HG03520 (cell line): Measurements from ENCODE around the gene EVC2.

Experiments used
- ATAC-seq: cut with Tn5 transposase; IDR thresholded peaks from one replicate; pipeline ENCODE4 v1.9.1; 2021; ENCODE audit warnings: mild to moderate bottlenecking, moderate library complexity; ENCODE audit not compliant: unreplicated experiment

Gene EVC2

DNA sequence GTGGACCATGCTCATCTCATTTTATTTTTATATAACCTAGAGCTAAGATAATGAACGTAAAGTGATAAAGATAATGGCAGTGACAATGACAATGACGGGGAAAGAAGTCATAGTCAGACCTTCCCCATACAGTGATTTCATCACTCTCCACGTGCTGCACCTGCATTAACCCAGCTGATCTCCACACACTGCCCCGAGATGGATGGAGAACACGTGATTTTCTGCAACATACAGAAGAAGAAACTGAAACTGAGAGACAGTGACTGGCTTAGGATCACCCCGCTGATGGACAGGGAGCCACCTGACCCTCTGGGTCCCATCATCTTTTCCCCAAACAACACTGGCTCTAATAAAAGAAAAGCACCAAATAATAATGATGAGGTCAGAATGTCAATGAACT lies 22.0 kb downstream of the EVC2 start:
- ATAC-seq: no peak

DNA sequence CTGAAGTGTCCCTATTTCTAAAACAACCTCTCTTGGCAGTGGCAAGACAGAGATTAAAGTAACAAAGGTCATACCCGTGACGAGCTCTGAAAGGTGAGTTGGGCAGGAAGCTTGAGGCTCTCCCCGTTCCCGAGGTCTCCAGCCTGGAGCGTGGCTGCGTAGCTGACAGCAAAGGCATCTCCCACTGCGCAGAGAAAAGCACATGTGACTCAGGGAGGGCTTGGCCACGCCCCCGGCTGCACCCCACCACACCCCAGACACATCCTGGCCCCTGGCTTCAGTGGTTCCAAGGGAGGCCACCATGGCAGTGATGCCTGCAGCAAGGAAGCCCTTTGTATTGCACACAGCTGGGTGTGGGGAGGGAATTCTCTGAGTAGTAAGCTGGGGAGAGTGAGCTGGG lies 23.1 kb downstream of the EVC2 start:
- no peak for ATAC-seq

DNA sequence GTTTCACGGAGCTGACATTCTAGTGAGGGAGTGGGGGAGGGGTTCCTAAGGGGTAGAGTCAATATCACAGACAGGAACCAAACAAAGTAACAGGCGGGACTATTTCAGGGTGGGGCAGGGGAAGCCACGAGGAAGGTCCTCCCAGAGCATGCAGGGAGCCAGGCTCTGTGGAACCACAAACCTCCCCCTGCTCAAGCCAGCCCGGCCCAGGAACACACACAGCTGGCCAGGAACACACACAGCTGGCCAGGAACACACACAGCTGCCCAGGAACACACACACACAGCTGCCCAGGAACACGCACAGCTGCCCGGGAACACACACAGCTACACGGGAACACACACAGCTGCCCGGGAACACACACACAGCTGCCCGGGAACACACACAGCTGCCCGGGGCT lies 24.8 kb downstream of the EVC2 start:
- no peak for ATAC-seq

DNA sequence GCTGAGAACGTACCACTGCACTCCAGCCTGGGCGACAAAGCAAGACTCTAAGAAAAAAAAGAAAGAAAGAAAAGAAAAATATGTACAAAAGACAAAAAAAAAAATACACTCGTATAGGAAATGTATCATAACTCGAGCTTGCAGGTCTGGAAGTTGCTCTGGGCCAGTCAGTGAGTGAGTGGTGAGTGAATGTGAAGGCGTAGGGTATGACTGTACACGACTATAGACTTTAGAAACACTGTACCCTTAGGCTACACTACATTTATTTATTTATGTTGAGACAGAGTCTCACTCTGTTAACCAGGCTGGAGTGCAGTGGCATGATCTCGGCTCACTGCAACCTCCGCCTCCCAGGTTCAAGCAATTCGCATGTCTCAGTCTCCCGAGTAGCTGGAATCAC lies 29.4 kb downstream of the EVC2 start:
- ATAC-seq: no peak

DNA sequence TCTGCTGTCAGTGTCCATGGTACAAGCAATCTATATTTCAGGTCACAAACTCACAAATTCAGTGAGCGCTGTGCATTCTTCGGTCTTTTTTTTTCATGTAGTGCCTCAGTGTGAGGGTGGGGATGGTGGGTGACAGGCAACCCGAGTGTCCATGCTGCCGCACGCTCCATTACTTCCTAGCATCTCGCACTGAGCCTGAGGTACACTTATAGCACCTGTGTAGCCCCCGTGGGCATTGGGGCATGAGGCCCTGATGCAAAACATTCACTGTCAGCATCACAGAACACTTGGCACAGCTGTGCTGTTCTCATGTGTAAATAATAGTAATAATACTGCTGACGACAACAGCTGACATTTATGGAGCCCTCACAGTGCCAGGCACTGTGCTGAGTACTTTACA lies 31.6 kb downstream of the EVC2 start:
- no peak for ATAC-seq

DNA sequence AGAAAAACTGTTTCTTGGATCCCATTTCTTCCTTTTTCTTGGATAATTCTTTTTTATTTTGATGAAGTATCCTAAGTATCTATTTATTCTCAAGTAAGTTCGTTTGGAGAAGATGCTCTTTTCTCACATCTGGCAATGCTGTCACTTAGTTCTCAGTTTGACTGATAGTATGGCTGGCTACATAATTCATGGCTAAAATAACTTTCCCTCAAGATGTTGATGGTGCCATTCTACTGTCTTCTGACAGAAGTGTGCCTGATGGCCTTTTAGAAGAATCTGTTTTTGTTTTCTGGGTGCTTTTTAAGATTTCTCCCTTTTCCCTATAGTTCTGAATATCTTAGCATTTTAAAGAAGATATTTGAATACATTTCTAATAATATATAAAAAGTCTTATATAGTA lies 41.6 kb downstream of the EVC2 start:
- no peak for ATAC-seq

DNA sequence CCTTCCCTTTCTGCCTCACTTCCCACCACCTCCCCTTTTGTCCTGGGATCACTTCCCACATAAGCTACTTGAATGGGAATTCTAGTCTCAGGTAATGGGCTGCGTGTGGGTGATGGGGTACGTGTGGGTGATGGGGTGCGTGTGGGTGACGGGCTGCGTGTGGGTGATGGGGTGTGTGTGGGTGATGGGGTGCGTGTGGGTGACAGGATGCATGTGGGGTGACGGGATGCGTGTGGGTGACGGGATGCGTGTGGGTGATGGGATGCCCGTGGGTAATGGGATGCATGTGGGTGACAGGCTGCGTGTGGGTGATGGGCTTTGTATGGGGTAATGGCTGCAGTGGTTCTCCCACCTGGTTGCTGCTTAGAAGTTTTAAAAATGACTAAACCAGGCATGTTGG lies 43.6 kb downstream of the EVC2 start:
- no peak for ATAC-seq

DNA sequence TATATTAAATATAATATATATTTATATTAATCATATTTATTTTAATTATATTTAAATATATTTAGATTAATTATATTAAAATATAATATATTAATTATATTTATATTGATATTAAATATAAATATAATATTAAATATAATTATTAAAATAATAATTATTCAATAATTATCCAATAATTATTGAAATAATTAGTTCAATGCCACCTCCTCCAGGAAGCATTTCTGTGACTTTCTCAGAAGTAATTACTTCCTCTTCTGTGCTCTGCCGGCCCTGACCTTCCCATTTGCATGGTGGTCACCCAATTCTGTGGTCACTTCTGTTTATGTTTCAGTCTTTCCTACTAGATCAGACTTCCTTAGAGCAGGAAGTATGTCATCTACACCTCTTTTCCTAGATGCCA lies 45.8 kb downstream of the EVC2 start:
- ATAC-seq: no peak

DNA sequence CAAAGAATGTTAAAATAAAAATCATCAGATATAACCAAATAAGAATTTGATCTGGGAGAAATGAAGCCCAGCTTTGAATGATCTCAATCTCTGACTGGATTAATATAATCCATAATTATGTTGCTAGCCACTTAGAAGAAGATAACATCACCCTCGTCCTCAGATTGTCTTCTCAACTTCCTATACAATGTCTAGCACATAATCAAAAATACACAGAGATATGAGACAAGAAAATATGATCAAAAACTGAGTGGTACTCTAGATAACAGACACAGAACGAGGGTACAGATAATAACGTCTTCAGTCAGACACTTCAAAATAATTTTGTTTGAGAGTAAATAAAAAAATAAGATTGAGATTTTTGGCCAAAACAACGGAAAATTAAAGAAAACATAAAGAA lies 47.1 kb downstream of the EVC2 start:
- ATAC-seq: no peak

DNA sequence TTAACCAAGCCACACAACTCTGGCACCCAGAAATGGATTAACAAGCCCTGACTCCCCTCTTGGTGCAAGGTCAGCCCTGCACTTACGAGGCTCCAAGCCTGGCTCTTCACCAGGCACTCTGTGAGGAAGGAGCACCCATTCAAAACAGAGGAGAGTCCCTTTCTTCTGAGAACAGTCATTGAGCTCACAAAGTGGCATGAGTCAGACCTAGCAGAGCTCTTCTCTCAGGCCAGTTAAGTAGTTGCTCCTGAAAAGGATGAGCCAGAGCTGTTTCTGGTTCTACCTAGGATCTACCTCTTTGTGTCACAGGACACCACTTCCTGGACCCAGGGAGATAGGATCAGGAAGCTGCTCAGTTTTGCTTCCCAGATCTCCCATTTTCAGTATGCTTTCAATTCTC lies 48.2 kb downstream of the EVC2 start:
- no peak for ATAC-seq

DNA sequence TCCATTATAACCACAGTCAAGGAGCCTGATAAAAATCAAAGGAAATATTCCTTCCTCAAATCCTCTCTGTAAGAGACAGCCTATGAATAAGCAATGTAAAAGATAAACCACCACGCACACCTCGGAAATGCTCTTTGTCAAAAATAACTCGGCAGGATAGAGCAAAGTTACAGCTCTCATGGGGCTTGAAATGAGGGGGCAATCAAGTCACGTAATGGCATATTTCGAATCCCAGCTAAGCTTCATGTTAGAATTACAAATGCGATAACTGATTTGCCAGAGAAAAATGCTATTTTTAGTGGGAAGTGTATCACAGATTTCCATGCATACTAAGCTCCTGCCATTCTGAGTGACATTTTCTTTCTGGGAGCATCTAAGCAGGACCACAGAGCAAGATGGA lies 49.4 kb downstream of the EVC2 start:
- no peak for ATAC-seq

DNA sequence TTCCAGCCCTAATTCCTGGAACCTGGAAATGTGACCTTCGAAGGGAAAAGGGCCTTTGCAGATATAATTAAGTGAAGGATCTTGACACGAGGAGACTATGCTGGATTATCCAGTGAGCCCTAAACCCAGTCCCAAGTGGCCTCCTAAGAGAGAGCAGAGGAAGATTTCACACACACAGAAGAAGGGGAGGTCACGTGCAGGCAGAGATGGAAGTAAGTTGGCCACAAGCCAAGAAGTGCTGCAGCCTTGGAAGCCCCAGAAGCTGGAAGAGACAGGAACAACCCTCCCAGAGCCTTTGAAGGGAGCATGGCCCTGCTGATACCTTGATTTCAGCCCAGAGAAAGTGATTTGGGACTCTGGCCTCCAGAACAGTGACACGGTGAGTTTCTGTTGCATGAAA lies 51.9 kb downstream of the EVC2 start:
- no peak for ATAC-seq

DNA sequence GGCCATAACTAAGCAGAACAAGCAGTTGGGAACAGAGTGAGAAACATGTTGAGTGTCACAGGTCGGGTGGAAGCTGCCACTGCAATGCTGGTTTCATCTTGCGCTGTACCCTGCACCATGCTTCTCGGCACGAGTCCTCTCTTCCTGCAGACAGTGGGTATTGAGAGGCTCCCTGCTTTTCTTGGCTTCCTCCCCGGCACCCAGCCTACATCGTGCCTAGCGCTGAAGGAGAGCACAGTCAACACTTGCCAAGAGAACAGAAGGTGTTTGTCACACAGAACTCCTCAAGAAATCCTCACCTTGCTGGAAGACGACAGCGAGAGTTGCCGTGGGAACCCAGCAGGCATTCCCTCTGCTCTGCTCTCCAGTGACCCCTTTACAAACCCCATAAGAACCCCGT lies 53.6 kb downstream of the EVC2 start:
- ATAC-seq: no peak

DNA sequence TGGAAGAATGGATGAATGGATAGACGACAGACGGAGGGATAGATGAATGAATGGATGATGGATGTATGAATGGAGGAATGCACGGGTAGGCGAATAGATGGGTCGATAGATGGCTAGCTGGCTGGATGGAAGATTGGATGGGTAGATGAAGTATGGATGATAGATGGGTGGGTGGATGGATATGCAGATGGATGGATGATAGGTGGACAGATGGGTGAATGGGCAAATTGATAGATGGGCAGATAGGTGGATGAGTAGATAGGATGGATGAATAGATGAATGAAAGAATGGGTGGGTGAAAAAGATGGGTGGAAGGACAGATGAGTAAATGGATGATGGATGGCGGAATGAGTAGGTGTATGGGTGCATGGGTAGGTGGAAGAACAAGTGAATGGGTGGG lies 57.3 kb downstream of the EVC2 start:
- no peak for ATAC-seq

DNA sequence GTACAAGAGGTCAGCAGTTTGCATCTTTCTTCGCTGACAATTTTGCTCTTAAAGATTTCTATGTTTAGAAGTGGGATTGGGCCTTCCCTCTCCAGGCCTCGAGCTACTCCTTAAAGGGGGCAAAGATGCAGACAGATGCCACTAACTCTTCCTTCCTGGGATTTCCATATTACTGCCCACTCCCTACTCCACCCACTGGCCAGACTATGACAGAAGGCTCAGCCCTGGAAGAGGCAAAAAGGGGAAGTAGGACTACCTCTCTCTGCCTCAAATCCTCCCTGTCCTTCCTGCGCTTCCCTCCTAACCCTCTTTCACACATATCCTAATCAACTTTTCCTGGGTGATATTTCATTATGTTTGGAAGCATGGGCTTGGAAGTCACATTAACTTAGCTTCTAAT lies 58.3 kb downstream of the EVC2 start:
- no peak for ATAC-seq

DNA sequence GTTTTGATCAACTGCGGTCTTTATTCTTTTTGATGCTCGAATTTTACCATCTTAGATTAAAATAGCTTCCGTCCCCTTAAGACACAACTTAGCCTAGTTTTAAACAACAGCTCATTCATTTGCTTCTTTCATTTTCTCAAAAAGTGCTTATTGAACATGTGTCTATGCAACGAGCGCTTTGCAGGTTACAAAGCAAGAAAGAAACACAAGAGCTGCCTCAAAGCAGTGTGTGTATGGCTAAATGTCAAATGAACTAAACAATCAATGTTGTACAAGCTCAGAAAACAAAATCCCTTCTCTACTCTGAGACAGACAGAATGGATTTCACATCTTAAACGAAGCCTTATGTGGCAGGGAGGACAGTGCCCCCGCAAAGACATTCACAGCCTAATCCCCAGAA lies 61.0 kb downstream of the EVC2 start:
- no peak for ATAC-seq

DNA sequence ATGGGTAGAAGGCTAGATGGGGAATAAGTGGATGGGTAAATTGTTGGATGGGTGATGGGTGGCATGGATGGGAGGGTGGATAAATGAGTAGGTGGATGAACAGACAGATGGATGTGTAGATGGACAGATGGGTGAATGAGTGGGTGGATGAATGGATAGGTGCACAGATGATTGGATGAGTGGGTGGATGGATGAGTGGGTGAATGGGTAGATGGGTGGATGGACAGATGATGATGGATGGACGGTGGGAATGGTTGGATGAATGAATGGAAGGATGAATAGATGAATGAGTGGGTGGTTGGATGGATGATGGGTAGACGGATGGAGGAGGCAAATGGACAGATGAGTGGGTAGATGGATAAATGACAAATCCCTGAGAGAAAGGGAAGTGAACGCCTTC lies 68.3 kb downstream of the EVC2 start:
- no peak for ATAC-seq

DNA sequence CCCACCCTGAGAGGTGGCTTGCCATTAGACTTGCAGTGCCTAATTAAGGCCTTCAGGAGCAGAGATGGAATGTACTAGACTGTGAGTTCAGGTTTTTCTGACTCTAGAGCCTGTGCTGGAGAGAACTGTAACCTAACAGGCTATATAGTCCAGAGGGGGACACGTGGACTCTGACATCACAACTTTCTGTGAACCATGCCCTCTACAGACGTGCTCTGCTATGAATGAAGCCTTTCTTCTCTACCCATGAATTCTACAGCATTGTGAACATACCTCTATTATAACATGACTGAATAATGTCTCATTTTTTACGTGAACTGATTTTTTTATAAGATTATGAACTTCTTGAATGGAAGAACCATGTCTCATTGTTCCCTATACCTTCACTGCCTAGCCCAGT lies 68.8 kb downstream of the EVC2 start:
- no peak for ATAC-seq

DNA sequence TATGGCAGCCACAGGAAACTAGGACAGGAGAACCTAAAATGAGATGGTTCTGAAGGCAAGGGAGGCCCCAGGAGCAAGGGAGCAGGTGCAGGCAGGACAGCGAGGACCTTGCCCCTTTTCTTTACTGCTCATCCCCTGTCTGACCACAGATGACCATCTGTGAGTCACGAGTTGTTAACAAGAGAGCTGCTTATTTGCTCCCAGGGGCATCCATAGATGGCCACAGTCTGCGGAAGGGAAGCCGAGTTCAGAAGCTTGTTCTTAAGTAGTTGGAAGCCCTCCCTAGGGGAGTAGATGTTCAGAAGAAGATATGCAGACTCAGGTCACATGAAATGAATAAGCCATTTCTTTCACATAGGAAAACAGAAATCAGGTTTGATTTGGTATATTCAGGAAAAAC lies 69.4 kb downstream of the EVC2 start:
- no peak for ATAC-seq

DNA sequence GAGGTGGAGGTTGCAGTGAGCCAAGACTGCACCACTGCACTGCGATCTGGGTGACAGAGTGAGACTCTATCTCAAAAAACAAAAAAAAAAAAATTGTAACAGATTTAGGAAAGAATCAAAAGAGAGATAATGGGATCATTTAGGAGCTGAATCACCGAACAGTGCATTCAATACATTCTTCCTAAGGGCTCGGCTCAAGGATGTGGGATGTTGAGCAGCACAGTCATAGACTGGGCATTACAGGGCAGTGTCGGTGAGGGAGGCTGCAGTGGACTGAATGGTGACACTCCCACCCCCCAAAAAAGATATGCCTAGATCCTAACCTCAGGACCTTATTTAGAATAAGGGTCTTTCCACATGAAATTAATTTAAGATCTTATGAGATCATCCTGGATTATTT lies 70.0 kb downstream of the EVC2 start:
- ATAC-seq: no peak

DNA sequence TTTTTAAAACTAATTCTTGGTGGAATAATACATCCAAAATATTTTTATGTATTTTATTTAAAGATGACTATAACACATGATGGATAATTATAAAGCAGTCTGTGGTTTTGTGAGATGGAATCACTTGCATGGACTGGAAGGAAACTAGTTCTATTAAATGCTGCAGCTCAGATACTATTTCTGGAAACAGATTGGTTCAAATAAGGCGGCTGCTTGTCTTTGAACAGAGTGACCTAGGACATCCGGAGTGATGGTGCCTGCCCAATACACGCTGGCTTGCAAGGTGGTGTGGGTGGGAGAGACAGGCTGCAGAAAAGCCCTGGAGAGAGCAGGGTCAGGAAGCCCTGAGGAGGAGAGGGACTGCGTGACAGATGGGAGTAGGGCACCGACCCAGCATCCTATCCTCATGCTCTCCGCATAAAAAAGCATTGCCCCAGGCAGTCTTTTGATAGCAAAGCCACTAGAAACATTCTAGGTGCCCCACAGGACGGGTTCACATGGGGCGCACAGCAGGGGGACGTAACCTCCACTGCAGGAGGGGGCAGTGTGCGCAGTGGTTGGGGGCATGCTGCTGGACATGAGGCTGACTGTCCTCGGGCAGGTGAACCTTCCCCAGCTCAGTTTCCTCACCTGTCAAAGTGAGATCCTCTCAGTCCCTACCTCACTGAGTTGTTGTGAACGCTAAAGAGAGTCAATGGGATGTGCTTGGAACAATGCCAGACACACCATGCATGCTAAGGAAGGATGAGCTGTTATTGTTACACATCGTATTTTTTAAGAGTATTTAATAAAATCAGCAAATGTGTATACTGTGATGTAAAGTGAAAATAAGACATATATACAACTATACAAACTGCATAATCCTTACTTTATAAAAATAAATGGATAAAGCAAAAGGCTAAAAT lies 71.3 kb downstream of the EVC2 start:
- ATAC-seq: no peak

DNA sequence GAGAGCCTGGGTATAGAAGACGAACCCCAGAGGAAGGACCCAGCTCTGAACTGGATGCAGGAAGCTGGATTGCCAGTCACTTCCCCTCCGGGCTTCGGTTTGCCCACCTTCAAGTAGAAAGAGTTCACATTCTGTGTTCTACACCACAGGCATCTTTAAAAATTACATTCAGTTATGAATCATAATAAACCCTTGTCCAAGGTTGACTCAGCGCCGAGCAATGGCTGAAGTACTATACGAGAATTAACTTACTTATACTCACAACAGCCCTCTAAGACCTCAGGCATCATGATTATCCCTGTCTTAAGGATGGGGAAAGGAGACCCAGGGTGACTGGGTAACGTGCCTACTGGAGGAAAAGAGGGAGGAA lies 72.5 kb downstream of the EVC2 start:
- no peak for ATAC-seq

DNA sequence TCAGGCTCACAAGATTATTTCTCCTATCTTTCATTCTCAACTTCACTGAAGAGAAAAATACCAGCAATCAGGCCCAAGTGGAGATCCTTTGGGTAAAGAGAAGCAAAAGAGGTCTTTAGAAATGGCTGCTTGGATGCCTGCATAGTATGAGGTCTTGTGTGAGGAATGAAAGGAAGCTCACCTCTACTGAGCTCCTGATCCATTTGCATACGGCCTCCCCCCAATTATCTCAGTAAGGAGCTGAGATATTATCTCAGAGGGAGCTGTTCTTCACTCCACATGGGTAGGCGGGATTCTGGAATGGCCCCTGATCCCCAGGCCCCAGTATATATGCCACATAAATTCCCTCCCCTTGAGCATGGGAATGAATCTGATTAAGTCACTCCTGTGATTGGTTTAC lies 75.8 kb downstream of the EVC2 start:
- ATAC-seq: no peak
